ENCODE data around the gene TMC8. TPM values are rescaled to one million over a fixed set of nuclear protein-coding genes. Genes with fewer than 3 reads are reported as not detected.
A peak's percentile ranks its signal among the peaks of the same experiment; 100 is the strongest.

The TMC8 gene
- total and polyA plus RNA-seq, 11 donors: 0.81 to 21.6 (median 1.2) TPM

GRCh38 chr17:78184868-78185267 is 54.3 kb downstream of the TMC8 start:
- intact Hi-C loops (cut with DNase I): loop anchor here in 1 of 10 donors (5.0 kb wide), 1 partner anchor 67 kb away; no protein-coding TSS in a partner anchor
- no peaks in the 10 kb centered on the region for H3K9me3 ChIP-seq

GRCh38 chr17:78185981-78186691 is 55.6 kb downstream of the TMC8 start:
- no peak for TF ChIP-seq POLR2A (IDR thresholded peaks at IDR 0.05)
- Histone ChIP-seq H3K36me3 (peaks cover 0 to 7% (median 3%) of the 10 kb centered on the region in 9 donors), H3K4me1 (peaks cover 0 to 38% (median 10%) of the 10 kb centered on the region in 12 donors), H3K27me3 (no peaks in the 10 kb centered on the region), H3K27ac (peak overlapping the region in 2 of 12 donors; percentile 12 to 81), H3K4me3 (peak overlapping the region in 7 of 12 donors; percentile 52 to 74 (median 59)), H3K9me3 (no peaks in the 10 kb centered on the region)
- peak in 3 of 4 donors; percentile 28 to 52 (median 51) for ATAC-seq
- intact Hi-C loops (cut with DNase I): loop anchor here in 1 of 10 donors (5.0 kb wide), 1 partner anchor 66 kb away; no protein-coding TSS in a partner anchor
- 54 to 63% (median 58%) methylated on average over 9 to 10 of the region's 10 CpGs for WGBS, 4 donors
- peak in 4 of 5 donors; percentile 50 to 79 (median 66) for DNase-seq

More at GRCh38 chr17:78184868-78185267, 54.3 kb downstream of the TMC8 start:
- WGBS, 4 donors: 62 to 81% (median 75%) methylated on average over 9 of the region's 9 CpGs
- Histone ChIP-seq H3K36me3 (no peaks in the 10 kb centered on the region), H3K4me1 (peaks cover 0 to 50% (median 13%) of the 10 kb centered on the region in 12 donors), H3K27me3 (no peaks in the 10 kb centered on the region), H3K27ac (no peak overlapping the region), H3K4me3 (no peak overlapping the region)
- DNase-seq (no peak), ATAC-seq (no peak)
- TF ChIP-seq CTCF (IDR thresholded peaks at IDR 0.05) (no peak), POLR2A (IDR thresholded peaks at IDR 0.05) (no peak)

- peak; percentile 98 to 99 (median 98) for ATAC-seq
- peaks cover 0 to 14% (median 5%) of the 10 kb centered on the region in 9 donors for H3K36me3 ChIP-seq
- no peaks in the 10 kb centered on the region for H3K27me3 ChIP-seq
- peak within 1 kb of the TSS; percentile 15 to 74 (median 56) for H3K4me3 ChIP-seq
- TF ChIP-seq CTCF (IDR thresholded peaks at IDR 0.05): peak; percentile 74 to 92 (median 84)
- TF ChIP-seq POLR2A (IDR thresholded peaks at IDR 0.05): peak; percentile 41 to 87
- DNase-seq: peak; percentile 96 to 99 (median 97)
- H3K27ac ChIP-seq: peak within 1 kb of the TSS in 11 of 12 donors; percentile 4 to 81 (median 54)
- 5 to 10% (median 6%) methylated on average over 28 to 57 of the region's 57 CpGs for WGBS, 4 donors
- intact Hi-C loops (cut with DNase I): loop anchor here in 1 of 10 donors (5.0 kb wide), 1 partner anchor 65 kb away; no protein-coding TSS in a partner anchor
- H3K4me1 ChIP-seq: peaks cover 0 to 38% (median 10%) of the 10 kb centered on the region in 12 donors
- H3K9me3 ChIP-seq: no peaks in the 10 kb centered on the region
These were observed 56.4 kb downstream of the TMC8 start, which contains the start of the genes AFMID and TK1 for GRCh38 chr17:78186692-78187595. AFMID (plus strand) TSS chr17:78187362; CDS start chr17:78187371, 9 bp downstream. TK1 (minus strand) TSS chr17:78187052; CDS start chr17:78186994, 58 bp downstream.

Other genes with a start within 250 kb of the TMC8 start
- 10 to 100 TPM; 11.1 to 24.7 (median 21.4) TPM for gene TNRC6C, start 172.1 kb upstream of the TMC8 start, total RNA-seq
- gene TNRC6C, start 172.1 kb upstream of the TMC8 start, polyA plus RNA-seq: 10 to 100 TPM in 1 of 2 donors, 1 to 10 TPM in 1; 7.7 to 12.1 TPM
- 100 to 1,000 TPM in 1 of 9 donors, 10 to 100 TPM in 8; 41.5 to 139 (median 71.4) TPM for gene TMC6, start 2.0 kb upstream of the TMC8 start, total RNA-seq
- 10 to 100 TPM; 31.2 to 50.1 TPM for gene TMC6, start 2.0 kb upstream of the TMC8 start, polyA plus RNA-seq
- gene C17orf99, start 15.6 kb downstream of the TMC8 start, total RNA-seq: not detected
- not detected for gene C17orf99, start 15.6 kb downstream of the TMC8 start, polyA plus RNA-seq
- 100 to 1,000 TPM in 7 of 9 donors, 10 to 100 TPM in 2; 99.5 to 268 (median 135) TPM for gene SYNGR2, start 37.8 kb downstream of the TMC8 start, total RNA-seq
- 100 to 1,000 TPM; 104 to 174 TPM for gene SYNGR2, start 37.8 kb downstream of the TMC8 start, polyA plus RNA-seq
- 10 to 100 TPM in 1 of 9 donors, 1 to 10 TPM in 6, under 1 TPM in 2; 0.29 to 21.7 (median 1.2) TPM for gene TK1, start 56.3 kb downstream of the TMC8 start, total RNA-seq
- gene TK1, start 56.3 kb downstream of the TMC8 start, polyA plus RNA-seq: 1 to 10 TPM in 1 of 2 donors, under 1 TPM in 1; 0.91 to 1.9 TPM
- gene AFMID, start 56.6 kb downstream of the TMC8 start, total RNA-seq: 10 to 100 TPM; 12.8 to 86.6 (median 33.1) TPM
- gene AFMID, start 56.6 kb downstream of the TMC8 start, polyA plus RNA-seq: 10 to 100 TPM; 17.4 to 24.8 TPM
- gene BIRC5, start 83.5 kb downstream of the TMC8 start, total RNA-seq: 10 to 100 TPM in 1 of 9 donors, 1 to 10 TPM in 3, under 1 TPM in 3, not detected in 2; 0.50 to 10.9 (median 1.1) TPM
- gene BIRC5, start 83.5 kb downstream of the TMC8 start, polyA plus RNA-seq: under 1 TPM; 0.11 to 0.28 TPM
- not detected for gene TMEM235, start 100.9 kb downstream of the TMC8 start, total RNA-seq
- gene TMEM235, start 100.9 kb downstream of the TMC8 start, polyA plus RNA-seq: not detected
- 100 to 1,000 TPM in 1 of 9 donors, 10 to 100 TPM in 5, 1 to 10 TPM in 3; 4.6 to 134 (median 18.4) TPM for gene SOCS3, start 229.3 kb downstream of the TMC8 start, total RNA-seq
- gene SOCS3, start 229.3 kb downstream of the TMC8 start, polyA plus RNA-seq: 10 to 100 TPM; 15.2 to 15.9 TPM
- gene PGS1, start 247.9 kb downstream of the TMC8 start, total RNA-seq: 10 to 100 TPM; 14.2 to 32.8 (median 17.3) TPM
- 10 to 100 TPM; 11.9 to 24.6 TPM for gene PGS1, start 247.9 kb downstream of the TMC8 start, polyA plus RNA-seq